Stimulated activated CD8-positive, alpha-beta memory T cell treated with anti-CD3 and anti-CD28 coated beads, Interleukin-7, amount 100 ng/mL, for 48 hours (primary cell): ENCODE results near the gene AP5Z1.
A peak's percentile ranks its signal among the peaks of the same experiment; 100 is the strongest.

Experiments
- DNase-seq, 2 donors: peaks; one replicate each; pipeline ENCODE4 v3.0.0-alpha.2; 2020; ENCODE audit warnings: low read depth in 1 of 2; ENCODE audit errors: extremely low read depth in 1 of 2

The AP5Z1 gene

DNA sequence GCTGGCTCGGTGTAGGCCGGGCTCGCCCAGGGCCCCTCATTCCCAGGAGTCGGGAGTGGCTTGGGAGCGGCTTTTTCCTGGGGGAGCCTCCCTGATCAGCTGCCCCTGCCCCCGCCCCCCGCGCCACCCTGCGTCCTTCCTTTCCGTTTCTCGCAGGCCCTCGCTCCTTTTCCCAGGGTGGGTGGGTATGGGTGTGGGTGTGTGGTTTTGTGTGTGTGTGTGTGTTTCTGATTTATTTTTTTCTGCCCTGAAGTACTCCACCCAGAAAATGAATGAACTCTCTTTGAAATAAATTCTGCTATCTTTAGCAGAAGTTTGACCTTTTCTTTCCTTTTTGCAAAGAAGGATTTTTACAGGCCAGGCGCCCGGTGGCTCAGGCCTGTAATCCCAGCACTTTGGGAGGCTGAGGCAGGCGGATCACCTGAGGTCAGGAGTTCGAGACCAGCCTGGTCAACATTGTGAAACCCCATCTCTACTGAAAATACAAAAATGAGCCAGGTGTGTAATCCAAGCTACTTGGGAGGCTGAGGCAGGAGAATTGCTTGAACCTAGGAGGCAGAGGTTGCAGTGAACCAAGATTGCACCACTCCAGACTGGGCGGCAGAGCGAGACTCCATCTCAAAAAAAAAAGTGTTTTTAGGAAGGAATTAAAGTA lies 30.0 kb upstream of the AP5Z1 start:
- DNase-seq: no peak

DNA sequence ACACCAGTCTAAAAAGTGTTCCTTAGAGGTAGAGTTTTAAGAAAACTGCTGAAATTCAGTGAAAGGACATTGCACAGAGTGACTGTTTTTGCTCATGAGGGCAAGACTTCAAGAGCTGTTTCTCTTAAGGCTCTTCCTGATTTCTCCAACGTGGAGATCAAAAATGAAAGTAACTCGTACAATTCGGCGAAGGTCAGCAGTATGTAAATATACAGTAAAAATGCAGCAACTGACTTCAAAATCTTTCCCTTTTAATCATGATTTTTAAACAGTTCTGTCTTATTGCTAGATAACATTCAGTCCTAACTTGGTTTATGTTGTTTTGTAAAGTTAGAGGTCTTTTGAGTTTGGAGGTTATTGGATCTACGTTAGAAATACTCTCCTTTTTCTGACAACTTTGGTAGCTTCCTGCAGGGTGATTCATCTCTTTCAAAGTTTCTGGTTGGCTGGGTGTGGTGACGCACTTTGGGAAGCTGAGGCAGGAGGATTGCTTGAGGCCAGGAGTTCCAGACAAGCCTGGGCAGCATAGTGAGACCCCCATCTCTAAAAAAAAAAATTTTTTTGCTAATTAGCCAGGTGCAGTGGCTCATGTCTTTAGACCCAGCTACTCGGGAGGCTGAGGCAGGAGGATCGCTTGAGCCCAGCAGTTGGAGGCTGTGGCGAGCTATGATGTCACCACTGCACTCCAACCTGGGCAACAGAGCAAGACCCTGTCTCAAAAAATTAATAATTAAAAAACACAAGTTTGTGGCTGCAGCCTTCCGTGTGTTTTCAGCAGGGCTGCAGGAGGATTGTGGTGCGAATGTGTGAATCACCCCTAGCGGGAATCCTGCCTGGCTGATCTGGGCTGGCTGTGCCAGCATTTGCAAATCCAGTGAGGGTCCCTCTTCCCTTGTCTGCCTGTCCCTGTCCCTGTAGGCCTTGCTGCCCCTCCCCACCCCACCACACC lies 29.2 kb upstream of the AP5Z1 start:
- no peak for DNase-seq

DNA sequence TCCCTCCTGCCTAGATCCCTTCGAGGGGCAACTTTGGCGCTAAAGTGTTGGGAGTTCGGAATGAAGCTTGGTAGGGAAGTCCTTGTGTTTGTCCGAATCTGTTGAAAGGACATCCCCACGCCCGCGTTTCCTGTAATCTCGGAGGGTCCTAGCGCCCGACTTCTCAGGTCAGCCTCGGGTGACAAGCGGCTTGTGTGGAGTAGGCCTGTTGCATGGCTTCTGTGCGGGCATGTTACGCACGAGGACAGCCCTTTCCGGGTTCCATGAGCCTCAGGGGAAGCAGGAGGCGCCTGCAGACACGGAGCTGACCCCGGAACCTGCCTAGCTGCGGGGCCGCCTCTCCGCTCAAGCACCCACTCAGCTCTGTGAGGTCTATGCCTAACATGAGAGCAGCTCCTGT lies 28.4 kb upstream of the AP5Z1 start:
- DNase-seq: no peak

DNA sequence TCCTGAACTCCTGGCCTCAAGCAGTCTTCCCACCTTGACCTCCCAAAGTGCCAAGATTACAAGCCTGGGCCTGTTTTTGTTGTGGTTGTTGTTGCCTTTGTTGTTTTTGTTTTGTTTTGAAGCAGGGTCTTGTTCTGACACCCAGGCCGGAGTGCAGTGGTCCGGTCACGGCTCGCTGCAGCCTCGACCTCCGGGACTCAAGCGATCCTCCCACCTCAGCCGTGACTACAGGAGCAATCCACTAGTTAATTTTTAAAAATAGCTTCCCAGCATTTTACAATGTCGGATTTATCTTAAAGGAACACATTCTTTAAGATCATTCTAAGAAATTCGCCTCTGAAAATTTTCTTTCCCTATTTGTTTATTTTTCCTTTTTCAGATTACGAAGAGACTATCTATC lies 27.7 kb upstream of the AP5Z1 start:
- no peak for DNase-seq

DNA sequence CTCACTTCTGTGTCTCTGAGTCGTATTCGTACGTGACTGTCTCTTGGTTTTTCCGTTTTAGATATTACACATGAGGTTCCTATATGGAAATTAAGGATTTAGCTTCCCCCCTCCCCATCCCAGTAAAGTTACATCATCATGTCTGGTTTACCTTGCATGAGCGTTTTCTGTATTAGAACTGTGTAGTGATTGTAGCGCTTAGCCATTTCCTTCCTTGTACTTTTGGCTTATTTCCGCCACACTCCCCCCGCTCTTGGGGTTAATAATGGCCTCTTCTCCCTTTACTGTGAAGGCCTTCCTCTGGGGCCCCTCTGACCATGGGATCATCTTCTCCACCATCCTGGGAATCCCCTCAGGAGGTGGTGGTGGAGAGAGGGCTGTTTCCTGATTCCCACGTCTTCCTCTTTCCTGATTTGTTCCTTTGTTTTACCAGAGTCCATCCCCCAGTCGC lies 27.2 kb upstream of the AP5Z1 start:
- no peak for DNase-seq

DNA sequence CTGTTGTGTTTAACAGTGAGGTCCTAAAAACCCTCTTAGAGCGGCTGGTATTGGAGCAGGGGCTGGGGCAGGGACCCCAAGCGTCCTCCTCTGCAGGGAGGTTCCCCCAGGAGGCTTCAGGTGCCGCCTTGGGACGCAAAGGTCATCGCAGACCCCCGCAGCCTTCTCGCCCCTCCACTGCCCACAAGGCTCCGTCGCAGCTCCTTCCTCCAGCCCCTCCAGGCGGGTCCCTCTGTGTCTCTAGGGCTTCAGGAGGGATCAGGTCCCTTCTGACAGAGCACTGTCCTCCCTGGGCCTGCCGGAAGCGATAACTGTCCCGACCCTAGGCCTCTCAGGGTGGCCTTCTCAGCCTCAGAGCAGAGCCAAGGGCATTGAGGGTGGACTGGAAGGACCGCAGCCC lies 26.1 kb upstream of the AP5Z1 start:
- DNase-seq: no peak

DNA sequence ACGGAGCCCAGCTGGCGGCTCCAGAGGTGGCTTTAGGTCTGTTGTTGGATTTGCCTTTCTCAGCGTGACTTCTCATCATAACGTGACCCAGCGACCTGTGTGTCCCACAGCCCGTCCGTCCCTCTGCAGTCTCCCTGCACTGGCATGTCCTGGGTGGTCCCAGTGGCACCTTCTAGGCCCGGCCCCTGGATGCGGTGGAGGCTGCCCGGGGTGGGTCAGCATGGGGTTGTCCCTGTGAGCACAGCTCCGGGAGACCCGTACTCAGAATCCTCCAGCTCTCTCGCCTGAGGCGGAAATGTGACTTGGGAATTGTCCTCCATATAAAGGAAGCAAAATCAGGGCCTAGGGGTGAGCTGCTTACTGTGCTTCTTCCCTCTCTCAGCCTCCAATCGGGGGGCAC lies 25.6 kb upstream of the AP5Z1 start:
- DNase-seq: no peak

DNA sequence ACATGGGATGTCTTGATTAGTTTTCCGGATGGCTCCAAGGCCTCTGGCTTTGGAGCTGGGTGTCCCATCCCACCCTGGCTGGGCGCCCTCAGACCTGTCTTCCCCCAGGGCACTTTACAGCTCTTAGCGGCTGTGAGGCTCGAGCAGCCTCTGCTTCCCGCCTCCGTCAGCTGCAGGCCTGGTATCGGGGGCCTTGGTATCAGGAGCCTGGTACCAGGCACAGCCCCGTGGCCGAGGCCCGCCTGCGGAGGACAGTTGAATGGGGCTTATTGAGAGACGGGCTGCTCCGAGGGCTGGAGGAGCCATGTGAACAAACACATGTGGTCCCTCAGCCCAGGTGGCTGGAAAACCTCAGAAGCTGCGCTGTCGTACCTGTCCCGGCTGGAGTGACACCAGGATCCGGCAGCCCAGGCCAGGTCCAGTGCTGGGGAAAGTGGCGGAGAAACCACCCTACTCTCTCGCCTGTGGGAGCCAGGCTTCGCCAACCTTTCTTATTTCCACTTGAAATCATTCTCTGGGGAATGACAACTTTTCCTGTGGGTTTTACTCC lies 23.9 kb upstream of the AP5Z1 start:
- DNase-seq: no peak

DNA sequence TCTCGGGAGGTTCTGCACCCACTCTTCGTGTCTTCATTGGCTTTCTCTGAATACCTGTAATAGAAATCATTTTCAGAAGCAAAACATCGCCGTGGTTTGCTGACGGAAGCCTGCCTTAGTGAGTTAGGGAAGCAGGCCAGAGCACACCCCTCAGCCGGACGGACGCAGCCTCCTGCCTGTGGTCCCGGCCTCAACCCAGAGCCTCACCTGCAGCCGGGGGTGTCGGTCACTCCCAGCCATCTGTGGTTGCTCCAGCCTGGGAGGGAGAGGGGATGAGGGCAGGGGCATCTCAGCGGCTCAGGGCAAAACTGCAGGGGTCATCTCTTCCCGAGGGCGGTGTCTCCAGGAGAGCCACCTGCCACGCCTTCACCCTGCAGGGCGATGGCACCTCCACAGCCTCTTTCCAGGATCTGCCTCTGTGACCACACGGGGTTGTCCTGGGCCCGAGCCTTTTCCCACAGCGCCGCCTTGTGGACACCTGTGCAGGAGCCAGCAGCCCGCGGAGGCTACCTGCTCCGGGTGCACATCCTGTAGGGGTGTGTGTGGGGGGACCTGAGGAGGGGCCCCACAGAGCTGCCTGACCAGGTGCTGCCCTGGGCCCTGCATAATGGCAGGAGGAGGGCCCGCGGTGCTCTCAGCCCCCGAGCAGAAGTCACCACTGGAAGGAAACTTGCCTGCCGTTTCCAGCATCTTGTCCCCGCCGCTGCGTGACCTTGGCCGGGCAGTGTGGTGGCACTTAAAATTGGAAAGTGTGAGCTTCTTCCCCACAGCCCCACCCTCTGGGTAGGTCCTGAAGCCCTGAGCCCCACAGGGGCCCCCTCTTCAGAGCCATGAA lies 21.6 kb upstream of the AP5Z1 start:
- peak; percentile 49 to 69 for DNase-seq

DNA sequence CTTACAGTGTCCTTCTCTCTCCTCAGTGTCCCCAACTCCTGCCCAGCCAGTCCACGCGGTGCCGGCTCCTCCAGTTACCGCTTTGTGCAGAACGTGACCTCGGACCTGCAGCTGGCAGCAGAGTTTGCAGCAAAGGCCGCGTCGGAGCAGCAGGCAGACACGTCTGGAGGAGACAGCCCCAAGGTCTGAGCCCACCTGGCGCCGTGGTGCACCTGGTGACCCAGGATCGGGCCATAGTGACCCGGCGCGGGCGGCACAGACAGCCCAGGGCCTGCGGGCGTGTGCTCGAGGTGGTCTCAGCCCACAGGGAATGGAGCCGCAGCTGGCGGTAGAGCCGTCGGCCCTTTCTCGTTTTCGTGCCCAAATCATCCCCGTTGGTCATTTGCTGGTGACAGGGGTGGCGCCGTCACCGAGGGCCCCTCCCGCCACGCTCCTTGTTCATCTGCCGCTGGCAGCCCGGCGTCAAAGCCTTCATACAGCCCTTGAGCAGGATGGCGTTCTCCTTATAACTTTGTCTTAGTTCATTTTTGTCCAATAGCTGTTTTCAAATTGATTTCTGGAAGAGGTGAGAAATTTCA lies 20.9 kb upstream of the AP5Z1 start:
- no peak for DNase-seq

DNA sequence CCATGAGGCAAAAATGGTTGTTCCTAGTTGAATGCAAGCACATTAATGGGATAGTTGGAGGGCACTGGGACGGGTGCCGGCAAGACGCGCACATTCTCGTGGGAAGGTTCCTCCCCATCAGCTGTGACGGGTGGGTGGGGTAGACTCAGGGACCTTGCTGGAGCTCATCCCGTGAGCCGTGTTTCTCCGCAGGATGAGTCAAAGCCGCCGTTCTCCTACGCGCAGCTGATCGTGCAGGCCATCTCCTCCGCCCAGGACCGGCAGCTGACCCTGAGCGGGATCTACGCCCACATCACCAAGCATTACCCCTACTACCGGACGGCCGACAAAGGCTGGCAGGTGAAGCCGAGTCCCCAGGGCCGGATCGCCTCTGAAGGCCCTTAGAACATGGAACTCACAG lies 20.4 kb upstream of the AP5Z1 start:
- DNase-seq: no peak

DNA sequence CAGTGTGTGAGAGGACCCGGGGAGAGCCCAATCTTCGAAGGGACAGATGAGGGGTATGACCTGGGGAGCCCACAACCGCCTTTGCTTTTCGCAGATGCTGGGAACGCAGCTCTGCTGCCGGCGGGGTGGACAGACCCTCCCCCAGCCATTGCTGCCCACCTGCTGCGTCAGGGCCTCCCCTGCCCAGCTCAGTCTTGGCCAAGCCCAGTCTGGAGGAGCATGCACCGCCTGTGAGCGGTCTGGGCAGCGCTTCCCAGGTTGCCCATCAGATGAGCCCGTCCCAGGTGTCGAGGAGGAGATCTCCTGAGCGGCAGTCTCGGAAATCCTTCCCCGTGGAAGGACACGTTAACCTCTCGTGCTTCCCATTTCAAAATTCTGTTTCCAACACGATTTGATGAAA lies 17.3 kb upstream of the AP5Z1 start:
- no peak for DNase-seq

DNA sequence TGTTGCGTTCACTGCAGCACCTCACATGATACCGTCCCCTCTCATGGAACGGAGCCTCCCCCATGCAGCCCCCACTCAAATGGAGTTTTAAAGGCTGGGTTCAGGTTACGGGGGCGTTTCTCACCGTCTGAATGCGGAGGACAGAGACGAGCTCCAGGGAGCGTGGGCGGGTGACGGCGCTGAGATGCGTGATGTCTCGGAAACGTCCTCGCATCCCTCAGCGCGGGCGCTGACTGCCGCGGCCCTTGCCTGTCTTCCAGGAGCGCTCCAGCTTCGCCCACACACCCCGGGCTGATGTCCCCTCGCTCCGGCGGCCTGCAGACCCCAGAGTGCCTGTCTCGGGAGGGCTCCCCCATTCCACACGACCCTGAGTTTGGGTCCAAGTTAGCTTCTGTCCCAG lies 16.6 kb upstream of the AP5Z1 start:
- no peak for DNase-seq

DNA sequence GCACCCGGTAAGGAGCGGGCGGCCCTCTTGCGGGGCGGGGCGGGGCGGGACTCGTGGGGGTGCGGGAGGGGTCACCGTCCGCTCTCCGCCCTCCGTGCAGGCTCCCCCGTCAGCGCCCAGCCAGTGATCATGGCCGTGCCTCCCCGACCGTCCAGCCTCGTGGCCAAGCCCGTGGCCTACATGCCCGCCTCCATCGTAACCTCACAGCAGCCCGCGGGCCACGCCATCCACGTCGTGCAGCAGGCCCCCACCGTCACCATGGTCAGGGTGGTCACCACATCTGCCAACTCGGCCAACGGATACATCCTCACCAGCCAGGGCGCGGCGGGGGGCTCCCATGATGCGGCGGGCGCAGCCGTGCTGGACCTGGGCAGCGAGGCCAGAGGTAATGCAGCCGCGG lies 16.2 kb upstream of the AP5Z1 start:
- DNase-seq: no peak

DNA sequence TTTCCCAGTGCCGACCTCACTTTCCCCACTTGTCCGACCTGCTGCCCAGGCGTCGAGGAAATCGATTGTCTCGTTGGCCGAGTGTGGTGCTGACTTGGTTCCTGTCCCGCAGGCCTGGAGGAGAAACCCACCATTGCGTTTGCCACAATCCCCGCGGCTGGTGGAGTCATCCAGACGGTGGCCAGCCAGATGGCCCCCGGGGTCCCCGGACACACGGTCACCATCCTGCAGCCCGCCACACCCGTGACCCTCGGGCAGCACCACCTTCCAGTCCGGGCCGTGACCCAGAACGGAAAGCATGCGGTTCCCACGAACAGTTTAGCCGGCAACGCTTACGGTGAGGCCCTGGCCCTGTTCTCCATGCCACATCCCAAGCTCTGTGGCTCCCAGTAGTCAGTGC lies 14.5 kb upstream of the AP5Z1 start:
- no peak for DNase-seq

DNA sequence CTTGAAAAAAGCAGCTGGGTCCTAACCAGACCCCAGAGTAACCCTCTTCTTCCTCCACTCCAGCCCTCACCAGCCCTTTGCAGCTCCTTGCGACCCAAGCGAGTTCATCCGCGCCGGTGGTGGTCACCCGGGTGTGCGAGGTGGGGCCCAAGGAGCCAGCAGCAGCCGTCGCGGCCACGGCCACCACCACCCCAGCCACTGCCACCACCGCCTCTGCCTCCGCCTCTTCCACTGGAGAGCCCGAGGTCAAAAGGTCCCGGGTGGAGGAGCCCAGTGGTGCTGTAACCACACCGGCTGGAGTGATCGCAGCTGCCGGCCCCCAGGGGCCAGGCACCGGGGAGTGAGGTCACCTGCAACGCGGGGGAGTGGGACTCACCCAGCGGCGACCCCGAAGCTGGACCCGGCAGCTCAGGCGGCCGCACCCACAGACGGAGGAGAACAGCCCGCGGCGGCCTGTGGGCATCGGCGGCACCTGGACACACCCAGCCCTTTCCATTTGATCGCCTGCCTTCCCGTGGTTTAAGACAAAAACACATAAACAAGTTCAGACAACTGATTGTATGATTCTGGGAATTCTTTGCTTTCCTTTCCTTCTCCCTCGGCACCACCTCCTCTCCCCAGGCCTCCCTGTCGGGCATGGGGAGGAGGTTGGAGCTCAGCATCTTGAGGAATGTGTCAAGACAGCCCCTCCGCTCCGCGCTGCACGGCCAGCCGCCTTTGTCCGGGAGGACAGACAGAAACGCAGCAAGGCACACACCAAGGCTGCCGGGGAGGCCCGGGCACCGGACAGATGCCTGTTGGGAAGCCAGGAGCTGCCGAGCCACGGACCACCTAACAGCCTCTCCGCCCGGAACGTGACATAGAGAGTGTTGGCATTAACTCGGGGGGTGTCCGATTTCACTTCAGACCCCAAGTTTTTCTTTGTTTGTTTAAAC lies 13.0 kb upstream of the AP5Z1 start:
- no peak for DNase-seq

DNA sequence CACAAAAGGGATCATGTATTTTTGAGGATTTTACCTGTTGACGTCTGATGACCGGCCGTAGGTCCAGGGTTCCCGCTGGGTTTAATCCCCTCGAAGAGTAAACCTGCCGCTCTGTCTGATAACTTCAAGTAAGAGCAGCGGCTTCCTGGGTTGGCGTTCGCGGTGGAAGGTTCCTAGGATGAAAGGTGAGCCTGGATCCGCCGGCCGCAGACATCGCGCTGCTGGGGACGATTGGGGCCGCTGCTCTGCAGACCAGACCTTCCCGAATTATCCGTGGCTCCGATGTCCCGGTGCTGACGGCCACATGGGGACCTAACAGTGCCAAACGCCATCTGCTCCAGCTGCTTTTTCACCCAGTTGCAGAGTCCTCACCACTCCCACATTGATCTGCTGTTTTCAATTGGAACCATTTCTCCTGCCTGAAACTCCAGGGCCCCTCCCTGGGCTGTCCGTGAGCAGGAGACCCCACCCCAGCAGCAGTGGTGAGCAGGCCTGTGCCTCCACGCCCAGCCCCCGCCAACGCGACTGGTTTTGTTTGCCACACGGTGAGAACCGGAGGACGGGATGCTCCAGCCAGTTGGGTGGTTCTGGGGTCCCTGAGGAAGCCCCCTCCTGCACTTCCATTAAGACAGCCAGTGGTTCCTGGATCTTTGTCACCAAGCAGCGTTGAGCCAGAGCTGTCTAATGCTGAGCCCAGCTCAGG lies 12.2 kb upstream of the AP5Z1 start:
- DNase-seq: no peak

DNA sequence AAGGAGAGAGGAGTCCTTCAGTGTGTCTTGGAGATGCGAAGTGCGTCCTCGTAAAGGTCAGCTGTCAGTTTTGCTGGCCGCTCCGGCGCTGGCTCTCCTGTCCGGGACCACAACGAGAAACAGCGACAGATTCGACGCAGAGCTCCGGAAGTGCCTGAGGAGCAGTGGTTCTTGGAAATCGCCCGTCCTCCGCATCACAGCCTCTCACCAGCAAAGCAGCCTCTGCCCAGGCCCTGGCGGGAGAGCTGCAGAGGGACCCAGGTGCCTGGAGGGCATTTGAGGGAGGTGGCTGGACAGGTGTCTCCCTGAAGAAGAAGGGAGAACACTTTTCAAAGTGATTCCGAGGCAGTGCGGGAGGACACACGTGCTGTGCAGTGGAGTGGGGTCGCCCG lies 11.6 kb upstream of the AP5Z1 start:
- no peak for DNase-seq

DNA sequence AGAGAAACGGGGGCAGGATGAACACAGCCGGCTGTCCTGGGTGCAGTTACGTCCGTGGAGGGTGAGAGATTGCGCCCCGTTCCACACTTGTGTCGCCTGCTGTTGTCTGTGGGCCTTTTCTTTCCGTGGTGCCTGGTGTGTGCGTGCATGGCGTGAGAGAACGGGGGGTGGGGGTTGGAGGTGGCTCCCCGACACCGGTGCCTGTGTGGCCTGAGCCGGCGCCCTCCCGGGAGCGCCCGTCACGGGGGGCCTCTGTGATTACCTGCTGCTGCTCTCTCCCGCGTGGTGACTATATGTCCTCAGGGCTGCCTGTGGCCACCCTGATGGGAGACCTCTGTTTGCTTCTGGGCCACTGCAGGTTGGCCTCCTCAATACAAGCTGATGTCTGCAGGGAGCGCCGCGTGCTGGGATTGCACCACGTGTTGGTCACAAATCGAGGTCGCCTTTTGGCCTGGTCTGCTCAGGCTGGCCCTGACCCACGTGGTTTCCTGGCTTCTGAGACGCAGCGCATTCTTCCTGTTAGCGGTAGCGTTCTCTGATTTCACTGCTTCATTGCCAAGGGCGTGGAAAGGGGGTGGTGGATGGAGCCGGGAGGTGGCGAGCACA lies 10.9 kb upstream of the AP5Z1 start:
- DNase-seq: no peak
